K562 (cell line): ENCODE measurements around the gene PROM2.

Experiments used
- CREB1 ChIP-seq, 2 experiments: sonication (generic) in 1 of 2; formaldehyde crosslinking in 1 of 2; IDR thresholded peaks; 2 replicates each; pipeline versions ENCODE4 v1.6.1 to v1.8.0; 2012 to 2022; ENCODE audit warnings: inconsistent platforms in 1 of 2, mild to moderate bottlenecking in 1 of 2, missing genetic modification reagents in 1 of 2, moderate library complexity in 1 of 2
- CTCF ChIP-seq, 3 experiments: IDR thresholded peaks in 2 of 3; conservative IDR thresholded peaks in 1 of 3; 2 replicates each; pipeline ENCODE4 v1.5.1; 2011 to 2012; ENCODE audit warnings: low read length in 3 of 3, mild to moderate bottlenecking in 3 of 3, control low read depth in 2 of 3, improper control_type of control experiment in 1 of 3, inconsistent platforms in 1 of 3, low read depth in 1 of 3, mixed read lengths in 1 of 3, moderate library complexity in 1 of 3; ENCODE audit not compliant: insufficient read depth in 2 of 3
- HDAC2 ChIP-seq: fragments of 450-650 bp; IDR thresholded peaks from 2 replicates; pipeline ENCODE4 v1.6.1; 2016; ENCODE audit warnings: mild to moderate bottlenecking
- HNRNPH1 ChIP-seq: fragments of 200-400 bp; formaldehyde crosslinking; optimal IDR thresholded peaks from 2 replicates; pipeline ENCODE3; 2017; ENCODE audit warnings: low read depth, mild to moderate bottlenecking, low read length, moderate library complexity
- MYC ChIP-seq, 2 experiments: fragments of 250-450 bp in 1 of 2; sonication (Bioruptor Pico) in 1 of 2; IDR thresholded peaks; 2 replicates each; pipeline versions ENCODE4 v1.5.1 to v1.6.1; 2012 to 2021; ENCODE audit warnings: low read depth in 2 of 2, borderline replicate concordance in 1 of 2, improper control_type of control experiment in 1 of 2, low read length in 1 of 2, mild to moderate bottlenecking in 1 of 2, moderate library complexity in 1 of 2
- SMARCC2 ChIP-seq: fragments of 450-650 bp; IDR thresholded peaks from 2 replicates; pipeline ENCODE4 v1.6.1; 2017; ENCODE audit warnings: antibody characterized with exemption, moderate library complexity, mild to moderate bottlenecking, low read depth
- TEAD4 ChIP-seq, 2 experiments: sonication (generic) in 1 of 2; formaldehyde crosslinking in 1 of 2; IDR thresholded peaks; 2 replicates each; pipeline versions ENCODE4 v1.6.1 to v1.8.0; 2012 to 2022; ENCODE audit warnings: borderline replicate concordance in 1 of 2, inconsistent platforms in 1 of 2, low read length in 1 of 2, mild to moderate bottlenecking in 1 of 2, missing genetic modification reagents in 1 of 2
- USF2 ChIP-seq: sonication (generic); formaldehyde crosslinking; IDR thresholded peaks from 2 replicates; pipeline ENCODE4 v1.5.0; 2020; ENCODE audit warnings: missing genetic modification reagents
- ZMIZ1 ChIP-seq, 2 experiments: fragments of 150-350 bp in 1 of 2; IDR thresholded peaks; 2 replicates each; pipeline ENCODE4 v1.6.1; 2012 to 2016; ENCODE audit warnings: low read depth in 2 of 2, low read length in 2 of 2, mild to moderate bottlenecking in 1 of 2, moderate library complexity in 1 of 2
- ZNF449 ChIP-seq: fragments of 250-450 bp; sonication (Bioruptor Pico); IDR thresholded peaks from 2 replicates; pipeline ENCODE4 v1.8.0; 2022; ENCODE audit warnings: moderate library complexity, mild to moderate bottlenecking, inconsistent platforms

- TF ChIP-seq TEAD4 (IDR thresholded peaks at IDR 0.05; ENCODE audit: low read length) (no peak), TEAD4 (CRISPR knock-in tag; IDR thresholded peaks at IDR 0.05; ENCODE audit: borderline replicate concordance) (no peak), SMARCC2 (no peak), ZNF449 (CRISPR knock-in tag) (no peak), ZMIZ1 (IDR thresholded peaks at IDR 0.05; ENCODE audit: low read depth in 2 of 2, low read length in 2 of 2) (no peak), USF2 (no peak), CREB1 (IDR thresholded peaks at IDR 0.05) (no peak), CREB1 (CRISPR knock-in tag; IDR thresholded peaks at IDR 0.05) (no peak), MYC (IDR thresholded peaks at IDR 0.05; ENCODE audit: low read depth, low read length) (no peak), MYC (CRISPR knock-in tag; IDR thresholded peaks at IDR 0.05; ENCODE audit: borderline replicate concordance, low read depth) (no peak), CTCF (IDR thresholded peaks at IDR 0.05 in 2 of 3, conservative IDR thresholded peaks at IDR 0.05 in 1 of 3; ENCODE audit: insufficient read depth in 2 of 3, low read depth in 1 of 3, low read length in 3 of 3) (no peak), HDAC2 (no peak), HNRNPH1 (no peak)
These were observed 45.5 kb downstream of the PROM2 start for GRCh38 chr2:95319481-95320343.
